GM18861 (cell line): ENCODE measurements around the gene ALOX5.

Experiments
- ATAC-seq: cut with Tn5 transposase; IDR thresholded peaks from one replicate; pipeline ENCODE4 v1.9.1; 2021; ENCODE audit not compliant: unreplicated experiment

The ALOX5 gene

GRCh38 chr10:45441239-45442190 lies 67.5 kb downstream of the ALOX5 start:
- ATAC-seq: no peak

- no peak for ATAC-seq
Observed at GRCh38 chr10:45442251-45442650, 68.2 kb downstream of the ALOX5 start.

GRCh38 chr10:45442662-45443061 lies 68.6 kb downstream of the ALOX5 start:
- no peak for ATAC-seq

GRCh38 chr10:45443101-45444009 lies 69.3 kb downstream of the ALOX5 start:
- no peak for ATAC-seq

GRCh38 chr10:45444022-45444421 lies 70.0 kb downstream of the ALOX5 start:
- ATAC-seq: no peak

- ATAC-seq: no peak
Observed at GRCh38 chr10:45444976-45445898, 71.2 kb downstream of the ALOX5 start.

- no peak for ATAC-seq
Observed at GRCh38 chr10:45446858-45447257, 72.8 kb downstream of the ALOX5 start.

GRCh38 chr10:45447416-45447815 lies 73.4 kb downstream of the ALOX5 start:
- no peak for ATAC-seq

- no peak for ATAC-seq
Observed at GRCh38 chr10:45450866-45451265, 76.8 kb downstream of the ALOX5 start.

- ATAC-seq: no peak
Observed at GRCh38 chr10:45451407-45451806, 77.4 kb downstream of the ALOX5 start.

GRCh38 chr10:45452268-45452667 lies 78.3 kb downstream of the ALOX5 start:
- ATAC-seq: no peak

GRCh38 chr10:45452743-45453452 lies 78.9 kb downstream of the ALOX5 start:
- ATAC-seq: no peak

- ATAC-seq: no peak
Observed at GRCh38 chr10:45453639-45454255, 79.7 kb downstream of the ALOX5 start.

- no peak for ATAC-seq
Observed at GRCh38 chr10:45454262-45454661, 80.2 kb downstream of the ALOX5 start.

- no peak for ATAC-seq
Observed at GRCh38 chr10:45454859-45455258, 80.8 kb downstream of the ALOX5 start.

- ATAC-seq: no peak
Observed at GRCh38 chr10:45456233-45456632, 82.2 kb downstream of the ALOX5 start.

GRCh38 chr10:45456822-45457221 lies 82.8 kb downstream of the ALOX5 start:
- no peak for ATAC-seq

- ATAC-seq: no peak
Observed at GRCh38 chr10:45457487-45457886, 83.5 kb downstream of the ALOX5 start.

- peak; percentile 34 for ATAC-seq
Observed at GRCh38 chr10:45460235-45460878, 86.3 kb downstream of the ALOX5 start.
